HEK293 (cell line): ENCODE measurements around the gene PKNOX2.
A peak's percentile ranks its signal among the peaks of the same experiment; 100 is the strongest.

Experiments used
- CTCF ChIA-PET: fragments of 350-600 bp; formaldehyde crosslinking; extraction: SDS; loops from one replicate; lab custom pipeline; 2021; ENCODE audit warnings: antibody characterized with exemption; lab: Yijun Ruan, JAX
- POLR2A ChIA-PET: fragments of 300-600 bp; formaldehyde crosslinking; extraction: SDS; loops from one replicate; lab custom pipeline; 2020; ENCODE audit warnings: antibody characterized with exemption, inconsistent platforms; lab: Yijun Ruan, JAX
- H3K27ac ChIP-seq: fragments of 200-500 bp; sonication (Bioruptor generic); 2 replicates; pipeline ENCODE4 v1.5.1; 2014; ENCODE audit warnings: low read depth, low read length, control low read depth, inconsistent platforms; ENCODE audit errors: extremely low read depth
- H3K36me3 ChIP-seq, 2 experiments: fragments of 200-500 bp in 1 of 2; sonication (Bioruptor generic) in 1 of 2; 1 replicate in 1 of 2; 2 replicates in 1 of 2; pipeline ENCODE4 v1.5.1; 2014 to 2017; ENCODE audit warnings: inconsistent platforms in 2 of 2, low read length in 2 of 2; ENCODE audit not compliant: control insufficient read depth in 2 of 2, insufficient read depth in 1 of 2
- H3K4me1 ChIP-seq: fragments of 200-500 bp; sonication (Bioruptor generic); 2 replicates; pipeline ENCODE4 v1.5.1; 2014; ENCODE audit warnings: mild to moderate bottlenecking, low read length, inconsistent platforms; ENCODE audit not compliant: control insufficient read depth, insufficient read depth
- H3K4me3 ChIP-seq: 2 replicates; pipeline ENCODE4 v1.5.1; 2011; ENCODE audit warnings: low read depth, mild to moderate bottlenecking, control low read depth, low read length, moderate library complexity
- H3K9me3 ChIP-seq: fragments of 200-500 bp; sonication (Bioruptor generic); 2 replicates; pipeline ENCODE4 v1.5.1; 2014; ENCODE audit warnings: low read depth, low read length, inconsistent platforms; ENCODE audit not compliant: control insufficient read depth, insufficient read depth
- CTCF ChIP-seq: fragments of 450-650 bp; formaldehyde crosslinking; IDR thresholded peaks from 2 replicates; pipeline ENCODE4 v1.5.1; 2016; ENCODE audit warnings: missing biosample characterization, missing genetic modification characterization
- ELK4 ChIP-seq: IDR thresholded peaks from 2 replicates; pipeline ENCODE4 v1.6.1; 2011; ENCODE audit warnings: mild to moderate bottlenecking, low read depth, low read length, borderline replicate concordance
- GLIS1 ChIP-seq: fragments of 450-650 bp; formaldehyde crosslinking; IDR thresholded peaks from 2 replicates; pipeline ENCODE4 v1.5.1; 2016; ENCODE audit warnings: missing biosample characterization, missing genetic modification characterization
- GLIS2 ChIP-seq: fragments of 450-650 bp; formaldehyde crosslinking; IDR thresholded peaks from 2 replicates; pipeline ENCODE4 v1.5.1; 2016; ENCODE audit warnings: missing biosample characterization, missing genetic modification characterization
- WT1 ChIP-seq: fragments of 450-650 bp; formaldehyde crosslinking; IDR thresholded peaks from 2 replicates; pipeline ENCODE4 v1.5.1; 2016; ENCODE audit warnings: missing biosample characterization, missing genetic modification characterization
- ZBTB26 ChIP-seq: fragments of 450-650 bp; formaldehyde crosslinking; optimal IDR thresholded peaks from 2 replicates; pipeline ENCODE3; 2016; ENCODE audit warnings: missing biosample characterization, mild to moderate bottlenecking, missing genetic modification characterization
- ZFHX2 ChIP-seq: fragments of 450-650 bp; formaldehyde crosslinking; conservative IDR thresholded peaks from 2 replicates; pipeline ENCODE4 v1.5.1; 2016; ENCODE audit warnings: missing biosample characterization, missing genetic modification characterization
- ZNF138 ChIP-seq: fragments of 450-650 bp; formaldehyde crosslinking; IDR thresholded peaks from 2 replicates; pipeline ENCODE4 v1.5.1; 2016; ENCODE audit warnings: missing biosample characterization, missing genetic modification characterization, borderline replicate concordance
- ZNF146 ChIP-seq: fragments of 450-650 bp; formaldehyde crosslinking; IDR thresholded peaks from 2 replicates; pipeline ENCODE4 v1.5.1; 2016; ENCODE audit warnings: missing biosample characterization, missing genetic modification characterization
- ZNF169 ChIP-seq: fragments of 450-650 bp; formaldehyde crosslinking; IDR thresholded peaks from 2 replicates; pipeline ENCODE4 v1.5.1; 2016; ENCODE audit warnings: missing biosample characterization, missing genetic modification characterization
- ZNF19 ChIP-seq: fragments of 450-650 bp; formaldehyde crosslinking; IDR thresholded peaks from 2 replicates; pipeline ENCODE4; 2016; ENCODE audit warnings: missing biosample characterization, missing genetic modification characterization, low read depth
- ZNF335 ChIP-seq: fragments of 450-650 bp; formaldehyde crosslinking; conservative IDR thresholded peaks from 2 replicates; pipeline ENCODE4 v1.5.1; 2016; ENCODE audit warnings: missing biosample characterization, missing genetic modification characterization
- ZNF366 ChIP-seq: fragments of 450-650 bp; formaldehyde crosslinking; conservative IDR thresholded peaks from 2 replicates; pipeline ENCODE4 v1.5.1; 2016; ENCODE audit warnings: missing biosample characterization, missing genetic modification characterization
- ZNF561 ChIP-seq: fragments of 450-650 bp; IDR thresholded peaks from 2 replicates; pipeline ENCODE4 v1.5.1; 2018; ENCODE audit warnings: missing biosample characterization, missing genetic modification characterization, borderline replicate concordance
- ZNF610 ChIP-seq: fragments of 450-650 bp; formaldehyde crosslinking; IDR thresholded peaks from 2 replicates; pipeline ENCODE4 v1.5.1; 2016; ENCODE audit warnings: missing biosample characterization, missing genetic modification characterization, borderline replicate concordance
- ZNF629 ChIP-seq: fragments of 450-650 bp; formaldehyde crosslinking; IDR thresholded peaks from 2 replicates; pipeline ENCODE4 v1.5.1; 2017; ENCODE audit warnings: missing biosample characterization, missing genetic modification characterization
- ZNF654 ChIP-seq: fragments of 450-650 bp; formaldehyde crosslinking; IDR thresholded peaks from 2 replicates; pipeline ENCODE4 v1.5.1; 2016; ENCODE audit warnings: low read depth, missing biosample characterization, missing genetic modification characterization
- ZNF707 ChIP-seq: fragments of 450-650 bp; formaldehyde crosslinking; IDR thresholded peaks from 2 replicates; pipeline ENCODE4 v1.5.1; 2016; ENCODE audit warnings: missing biosample characterization, missing genetic modification characterization
- ZSCAN4 ChIP-seq: fragments of 450-650 bp; formaldehyde crosslinking; IDR thresholded peaks from 2 replicates; pipeline ENCODE4 v1.5.1; 2017; ENCODE audit warnings: missing biosample characterization, missing genetic modification characterization

PKNOX2 gene

GRCh38 chr11:125402435-125402834 lies 237.9 kb downstream of the PKNOX2 start:
- POLR2A ChIA-PET, result no interaction called here
- Histone ChIP-seq H3K27ac (no peak overlapping the region), H3K4me3 (no peak overlapping the region), H3K9me3 (no peaks in the 10 kb centered on the region), H3K4me1 (no peaks in the 10 kb centered on the region), H3K36me3 (peaks cover 0 to 12% of the 10 kb centered on the region in 2 experiments; a peak in 1 of 3 replicates)
- TF ChIP-seq WT1 (no peak), ZNF610 (tag by site-specific recombination) (no peak)
- CTCF ChIA-PET, result interaction anchor here (0.6 to 1.7 kb wide), 3 partner anchors 17 to 239 kb away, joined by 3 to 6 read pairs (median 6); no protein-coding TSS in a partner anchor

- no peak overlapping the region for H3K27ac ChIP-seq
- no peaks in the 10 kb centered on the region for H3K9me3 ChIP-seq
- TF ChIP-seq ZNF335 (tag by site-specific recombination), result 0 out of 2 replicates have a peak, but pooled peaks have one; percentile 34
- TF ChIP-seq ZNF561 (tag by site-specific recombination), result no peak
- peak; percentile 67 for TF ChIP-seq ZSCAN4
- TF ChIP-seq ZNF146 (tag by site-specific recombination), result no peak
- no peak for TF ChIP-seq ZNF169 (tag by site-specific recombination)
- TF ChIP-seq, all 188 proteins: peak for 2
- Histone ChIP-seq H3K36me3 (no peaks in the 10 kb centered on the region), H3K4me1 (no peaks in the 10 kb centered on the region), H3K4me3 (no peak overlapping the region)
- POLR2A ChIA-PET, result interaction anchor here (1.2 kb wide), 1 partner anchor 450 kb away, joined by 3 read pairs; the partner anchor contains the start of gene CCDC15
- CTCF ChIA-PET, result interaction anchor here (0.5 to 4.1 kb wide), 23 partner anchors 7 to 444 kb away, joined by 3 to 27 read pairs (median 5); no protein-coding TSS in a partner anchor
These were observed 239.7 kb downstream of the PKNOX2 start for GRCh38 chr11:125404157-125404810.

- CTCF ChIA-PET, result interaction anchor here (0.5 to 4.1 kb wide), 28 partner anchors 8 to 1342 kb away, joined by 3 to 27 read pairs (median 5); no protein-coding TSS in a partner anchor
- POLR2A ChIA-PET, result interaction anchor here (1.2 kb wide), 1 partner anchor 451 kb away, joined by 3 read pairs; the partner anchor contains the start of gene CCDC15
- Histone ChIP-seq H3K27ac (no peak overlapping the region), H3K36me3 (no peaks in the 10 kb centered on the region), H3K4me3 (no peak overlapping the region), H3K4me1 (no peaks in the 10 kb centered on the region), H3K9me3 (no peaks in the 10 kb centered on the region)
- peak; percentile 91 for TF ChIP-seq ZNF707 (tag by site-specific recombination)
- no peak for TF ChIP-seq ZNF366
- TF ChIP-seq ZNF654, result peak; percentile 62
- TF ChIP-seq ZNF629, result no peak
- TF ChIP-seq ELK4, result no peak
- peak; percentile 61 for TF ChIP-seq CTCF (tag by site-specific recombination)
- peak; percentile 10; the same call in 1 of the 2 replicates for TF ChIP-seq GLIS1
- no peak for TF ChIP-seq ZNF610 (tag by site-specific recombination)
- peak; percentile 36 for TF ChIP-seq ZFHX2
- TF ChIP-seq ZBTB26, result peak; percentile 39
- TF ChIP-seq ZNF19 (tag by site-specific recombination), result no peak
- TF ChIP-seq ZNF138 (tag by site-specific recombination), result no peak
- TF ChIP-seq GLIS2 (tag by site-specific recombination), result 0 out of 2 replicates have a peak, but pooled peaks have one; percentile 18
- TF ChIP-seq ZSCAN4, result peak; percentile 6; the same call in 1 of the 2 replicates
- TF ChIP-seq WT1, result no peak
These were observed 240.6 kb downstream of the PKNOX2 start for GRCh38 chr11:125404811-125405790.
